ENCODE results near the gene LYRM4.

Gene LYRM4

GRCh38 chr6:5095236-5095635 is 165.5 kb downstream of the LYRM4 start:
- DNase-seq (ENCODE audit: low spot score): no peak

GRCh38 chr6:5094327-5094726 is 166.4 kb downstream of the LYRM4 start:
- no peak for DNase-seq (ENCODE audit: low spot score)

- DNase-seq (ENCODE audit: low spot score): no peak
Measured at GRCh38 chr6:5093231-5094015, 167.3 kb downstream of the LYRM4 start.

DNA sequence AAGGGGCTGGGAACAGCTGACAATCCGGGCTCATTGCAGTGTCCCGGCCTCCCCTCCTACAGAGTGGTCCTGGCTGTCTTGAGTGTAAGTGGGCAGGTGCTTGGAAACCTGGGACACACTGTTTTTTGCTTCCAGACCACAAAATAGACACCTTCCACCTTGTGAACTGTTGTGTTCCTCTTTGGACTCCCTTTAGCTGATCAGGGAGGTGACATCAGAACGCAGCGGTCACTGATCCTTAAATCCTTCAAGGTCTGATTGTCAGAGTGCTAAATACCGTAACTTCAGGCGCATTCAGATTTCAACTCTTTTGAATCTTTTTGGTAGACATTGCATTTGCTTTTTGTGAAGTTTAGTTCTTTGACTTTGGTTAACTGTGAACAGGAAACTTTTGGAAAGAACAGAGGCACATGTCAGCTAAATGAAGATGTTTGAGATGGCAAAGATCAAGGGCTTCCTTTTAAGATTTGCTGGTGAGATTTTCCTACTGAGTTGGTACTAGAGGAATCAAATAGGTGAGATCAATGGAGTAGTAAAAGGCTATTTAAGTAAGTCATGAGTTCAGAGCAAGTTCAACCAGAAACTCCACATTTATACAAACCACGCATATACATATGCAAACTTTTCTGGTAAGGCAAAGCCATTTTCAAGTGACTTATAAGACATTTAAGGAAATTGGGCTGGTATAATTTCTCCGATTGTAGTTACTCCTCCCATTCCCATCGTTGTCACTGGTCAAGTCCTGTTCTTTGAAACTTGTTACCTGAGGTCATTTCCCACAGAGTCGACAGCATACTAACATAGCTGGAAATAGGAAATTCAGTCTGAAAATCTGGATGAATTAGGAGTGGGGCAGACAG is 169.3 kb downstream of the LYRM4 start:
- DNase-seq (ENCODE audit: low spot score): no peak

DNA sequence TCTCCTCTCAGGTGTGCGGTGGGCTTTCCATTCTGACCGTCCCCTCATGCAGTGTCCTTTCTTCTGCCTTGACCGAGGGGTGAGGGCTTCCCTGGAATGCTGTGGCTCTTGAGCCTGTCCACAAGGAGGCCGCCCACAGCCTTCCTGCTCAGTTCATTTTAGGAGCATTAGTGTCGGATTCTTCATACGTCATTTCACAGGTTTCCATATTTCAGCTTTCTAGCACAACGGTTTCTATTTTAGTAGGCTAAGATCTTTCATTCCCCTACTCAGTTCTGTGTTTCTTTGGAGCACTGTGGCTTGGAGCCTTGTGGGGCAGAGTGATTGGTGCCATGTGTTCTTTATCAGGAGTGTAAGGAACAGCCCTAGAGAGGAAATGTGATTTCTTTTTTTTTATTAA is 170.1 kb downstream of the LYRM4 start:
- no peak for DNase-seq (ENCODE audit: low spot score)

DNA sequence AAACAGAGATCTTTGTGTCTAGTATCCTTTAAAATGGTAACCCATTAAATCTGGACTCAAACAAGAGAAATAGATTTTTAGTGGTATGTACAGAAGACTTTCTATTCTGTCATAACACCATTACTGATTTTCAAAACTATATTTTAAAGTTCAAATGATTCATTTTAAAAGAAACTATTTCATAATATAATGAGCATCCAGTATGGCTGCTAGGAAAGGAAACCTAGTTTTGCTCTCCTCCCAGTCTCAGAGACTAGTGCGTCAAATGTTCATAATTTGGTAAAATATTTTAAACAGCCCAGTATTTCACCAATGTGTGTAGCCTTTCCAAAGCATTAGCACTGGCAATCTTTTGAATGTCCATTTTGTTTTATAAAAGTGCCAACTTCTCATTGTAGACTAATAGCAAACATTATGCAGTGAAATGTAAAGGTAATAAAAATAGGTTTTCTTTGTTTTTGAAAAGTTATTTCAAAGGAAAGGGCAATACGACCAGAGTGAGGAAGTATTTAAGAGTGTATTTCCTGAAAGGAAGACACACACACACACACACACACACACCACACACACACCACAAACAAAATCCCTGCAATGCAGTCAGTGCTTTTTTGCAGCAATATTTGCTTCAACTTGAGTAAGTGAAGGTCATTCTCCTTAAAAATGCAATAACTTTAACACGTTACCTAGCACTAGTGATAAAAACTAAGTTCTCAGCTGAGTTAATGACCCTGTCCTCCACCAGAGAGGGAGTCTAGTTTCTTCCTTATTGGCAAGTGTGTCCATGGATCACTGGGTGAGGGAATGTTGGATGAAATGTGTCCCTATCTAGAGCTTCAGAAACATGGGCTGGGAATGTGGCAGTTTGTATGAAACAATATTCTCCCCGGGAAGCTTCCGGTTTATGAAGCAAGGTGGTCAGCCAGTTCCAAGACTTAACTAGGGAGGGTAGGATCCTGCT is 171.0 kb downstream of the LYRM4 start:
- DNase-seq (ENCODE audit: low spot score): no peak

GRCh38 chr6:5088780-5089179 is 172.0 kb downstream of the LYRM4 start:
- DNase-seq (ENCODE audit: low spot score): no peak

DNA sequence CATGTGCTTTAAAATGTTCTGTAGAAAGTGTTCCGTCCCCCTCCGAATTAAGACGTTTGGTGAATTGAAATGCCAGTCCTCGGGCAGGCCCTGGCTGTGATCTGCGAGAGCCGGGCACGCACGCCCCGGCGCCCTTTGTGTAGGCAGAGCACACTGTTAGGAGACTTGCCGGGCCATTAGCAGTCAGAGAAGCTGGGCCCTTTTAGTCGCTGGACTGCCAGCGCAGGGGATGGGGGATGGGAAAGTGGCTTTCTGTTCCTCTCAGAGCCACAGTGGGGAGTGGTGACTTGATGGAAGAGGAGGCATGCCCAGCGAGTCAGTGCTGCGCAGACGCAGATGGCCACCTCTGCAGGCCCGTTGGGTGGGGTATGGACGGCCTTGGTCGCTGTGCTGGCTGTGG is 173.4 kb downstream of the LYRM4 start:
- no peak for DNase-seq (ENCODE audit: low spot score)

GRCh38 chr6:5086294-5086890 is 174.4 kb downstream of the LYRM4 start:
- DNase-seq (ENCODE audit: low spot score): peak; percentile 61

DNA sequence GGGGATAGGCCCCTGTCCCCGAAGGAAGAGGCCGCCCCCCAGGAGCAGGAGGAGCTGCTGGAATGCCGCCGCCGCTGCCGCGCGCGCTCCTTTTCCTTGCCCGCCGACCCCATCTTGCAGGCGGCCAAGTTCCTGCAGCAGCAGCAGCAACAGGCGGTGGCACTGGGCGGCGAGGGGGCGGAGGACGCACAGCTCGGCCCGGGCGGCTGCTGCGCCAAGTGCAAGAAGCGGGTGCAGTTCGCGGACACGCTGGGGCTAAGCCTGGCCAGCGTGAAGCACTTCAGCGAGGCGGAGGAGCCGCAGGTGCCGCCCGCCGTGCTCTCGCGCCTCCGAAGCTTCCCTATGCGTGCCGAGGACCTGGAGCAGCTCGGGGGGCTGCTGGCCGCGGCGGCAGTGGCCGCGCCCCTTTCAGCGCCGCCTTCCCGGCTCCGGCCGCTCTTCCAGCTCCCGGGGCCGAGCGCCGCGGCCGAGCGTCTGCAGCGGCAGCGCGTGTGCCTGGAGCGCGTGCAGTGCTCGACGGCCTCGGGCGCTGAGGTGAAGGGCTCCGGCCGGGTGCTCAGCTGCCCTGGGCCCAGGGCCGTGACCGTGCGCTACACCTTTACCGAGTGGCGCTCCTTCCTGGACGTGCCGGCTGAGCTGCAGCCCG is 175.0 kb downstream of the LYRM4 start:
- no peak for DNase-seq (ENCODE audit: low spot score)

- DNase-seq (ENCODE audit: low spot score): peak; percentile 69
Measured at GRCh38 chr6:5084781-5085647, 175.7 kb downstream of the LYRM4 start, which contains the start of gene PPP1R3G. Gene PPP1R3G, plus strand, starts transcription at chr6:5085341. Its CDS starts 145 bp downstream, at chr6:5085486.

- no peak for DNase-seq (ENCODE audit: low spot score)
Measured at GRCh38 chr6:5084360-5084780, 176.4 kb downstream of the LYRM4 start.

GRCh38 chr6:5083813-5084359 is 176.9 kb downstream of the LYRM4 start:
- DNase-seq (ENCODE audit: low spot score): no peak

- DNase-seq (ENCODE audit: low spot score): no peak
Measured at GRCh38 chr6:5083307-5083583, 177.5 kb downstream of the LYRM4 start.

- DNase-seq (ENCODE audit: low spot score): no peak
Measured at GRCh38 chr6:5082487-5083306, 178.1 kb downstream of the LYRM4 start.

DNA sequence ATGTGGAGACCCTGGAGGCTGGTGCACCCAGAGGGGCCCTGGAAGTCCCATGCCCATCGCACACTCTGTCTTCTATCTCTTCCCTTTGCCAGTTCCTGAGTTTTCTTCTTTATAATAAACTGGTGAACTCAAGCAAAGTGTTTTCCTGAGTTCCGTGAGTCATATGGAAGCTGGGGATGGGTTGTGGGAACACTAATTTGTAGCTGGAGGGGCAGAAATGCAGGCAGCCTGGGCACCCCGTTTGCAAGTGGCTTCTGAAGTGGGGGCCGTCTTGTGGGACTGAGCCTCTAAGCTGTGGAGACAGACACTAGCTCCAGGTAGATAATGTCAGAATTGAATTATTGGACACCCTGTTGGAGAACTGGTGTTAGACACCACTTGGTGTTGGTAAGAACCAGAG is 178.8 kb downstream of the LYRM4 start:
- no peak for DNase-seq (ENCODE audit: low spot score)

GRCh38 chr6:5081182-5081581 is 179.6 kb downstream of the LYRM4 start:
- DNase-seq (ENCODE audit: low spot score): no peak

DNA sequence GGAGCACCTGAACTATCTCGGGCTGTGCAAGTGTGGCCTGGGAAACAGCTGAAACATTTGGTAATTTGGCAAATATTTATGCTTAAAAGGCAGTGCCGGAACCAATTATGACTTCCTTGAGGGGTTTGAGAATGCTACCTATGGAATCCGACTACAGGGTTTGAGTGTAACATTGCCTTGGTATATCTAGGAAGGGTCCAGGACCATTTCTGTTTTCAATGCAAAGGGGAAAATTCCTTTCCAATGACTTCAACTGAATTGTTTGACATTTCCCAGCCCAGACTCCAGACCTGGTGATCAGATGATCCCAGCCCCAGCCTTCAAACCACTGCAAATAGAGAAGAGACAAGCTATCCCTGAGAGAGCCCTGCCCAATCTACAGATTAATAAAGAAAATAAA is 180.2 kb downstream of the LYRM4 start:
- DNase-seq (ENCODE audit: low spot score): no peak

DNA sequence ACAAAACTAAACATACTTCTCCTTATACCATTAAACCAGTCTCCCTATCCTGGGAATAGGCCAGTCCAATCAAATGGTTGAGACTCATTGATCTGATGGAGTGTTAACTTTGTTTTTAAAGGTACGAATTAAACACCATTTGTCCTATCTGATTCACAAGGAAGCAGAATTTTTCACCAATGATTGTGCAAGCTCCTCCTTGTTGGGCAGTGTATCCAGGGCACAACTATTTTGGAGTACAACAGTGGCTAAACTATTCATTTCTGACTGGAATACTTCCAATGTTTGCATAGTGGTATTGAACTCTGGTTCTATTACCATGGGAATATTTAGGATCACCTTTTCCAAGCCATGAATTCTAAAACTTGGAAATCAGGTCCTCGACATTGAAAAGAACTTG is 181.1 kb downstream of the LYRM4 start:
- no peak for DNase-seq (ENCODE audit: low spot score)
